NCI-H1436 (cell line): ENCODE results near the gene CHD9.
A peak's percentile ranks its signal among the peaks of the same experiment; 100 is the strongest.
"Not testable (repeated sequence)": the region's sequence is repeated elsewhere in the genome, so short reads cannot be mapped to it uniquely, and the experiment has no call there.

Source experiments
- DNase-seq: peaks from one replicate; lab custom pipeline; 2025; lab: John Stamatoyannopoulos, UW

Gene CHD9, protein sequence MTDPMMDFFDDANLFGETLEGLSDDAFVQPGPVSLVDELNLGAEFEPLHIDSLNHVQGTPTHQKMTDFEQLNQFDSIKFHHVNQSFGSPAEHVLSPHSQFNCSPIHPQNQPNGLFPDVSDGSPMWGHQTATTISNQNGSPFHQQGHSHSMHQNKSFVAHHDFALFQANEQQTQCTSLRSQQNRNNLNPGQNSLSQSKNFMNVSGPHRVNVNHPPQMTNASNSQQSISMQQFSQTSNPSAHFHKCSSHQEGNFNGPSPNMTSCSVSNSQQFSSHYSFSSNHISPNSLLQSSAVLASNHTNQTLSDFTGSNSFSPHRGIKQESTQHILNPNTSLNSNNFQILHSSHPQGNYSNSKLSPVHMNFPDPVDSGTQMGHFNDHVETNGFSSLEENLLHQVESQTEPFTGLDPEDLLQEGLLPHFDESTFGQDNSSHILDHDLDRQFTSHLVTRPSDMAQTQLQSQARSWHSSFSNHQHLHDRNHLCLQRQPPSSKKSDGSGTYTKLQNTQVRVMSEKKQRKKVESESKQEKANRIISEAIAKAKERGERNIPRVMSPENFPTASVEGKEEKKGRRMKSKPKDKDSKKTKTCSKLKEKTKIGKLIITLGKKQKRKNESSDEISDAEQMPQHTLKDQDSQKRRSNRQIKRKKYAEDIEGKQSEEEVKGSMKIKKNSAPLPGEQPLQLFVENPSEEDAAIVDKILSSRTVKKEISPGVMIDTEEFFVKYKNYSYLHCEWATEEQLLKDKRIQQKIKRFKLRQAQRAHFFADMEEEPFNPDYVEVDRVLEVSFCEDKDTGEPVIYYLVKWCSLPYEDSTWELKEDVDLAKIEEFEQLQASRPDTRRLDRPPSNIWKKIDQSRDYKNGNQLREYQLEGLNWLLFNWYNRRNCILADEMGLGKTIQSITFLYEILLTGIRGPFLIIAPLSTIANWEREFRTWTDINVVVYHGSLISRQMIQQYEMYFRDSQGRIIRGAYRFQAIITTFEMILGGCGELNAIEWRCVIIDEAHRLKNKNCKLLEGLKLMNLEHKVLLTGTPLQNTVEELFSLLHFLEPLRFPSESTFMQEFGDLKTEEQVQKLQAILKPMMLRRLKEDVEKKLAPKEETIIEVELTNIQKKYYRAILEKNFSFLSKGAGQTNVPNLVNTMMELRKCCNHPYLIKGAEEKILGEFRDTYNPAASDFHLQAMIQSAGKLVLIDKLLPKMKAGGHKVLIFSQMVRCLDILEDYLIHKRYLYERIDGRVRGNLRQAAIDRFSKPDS (N-terminal part only)

GRCh38 chr16:53054670-53055485 is at the start of gene CHD9:
TSS of gene CHD9 (plus strand) at chr16:53054991. CDS start at chr16:53156090, 101,099 bp downstream.
- DNase-seq, result peak; percentile 81

DNA sequence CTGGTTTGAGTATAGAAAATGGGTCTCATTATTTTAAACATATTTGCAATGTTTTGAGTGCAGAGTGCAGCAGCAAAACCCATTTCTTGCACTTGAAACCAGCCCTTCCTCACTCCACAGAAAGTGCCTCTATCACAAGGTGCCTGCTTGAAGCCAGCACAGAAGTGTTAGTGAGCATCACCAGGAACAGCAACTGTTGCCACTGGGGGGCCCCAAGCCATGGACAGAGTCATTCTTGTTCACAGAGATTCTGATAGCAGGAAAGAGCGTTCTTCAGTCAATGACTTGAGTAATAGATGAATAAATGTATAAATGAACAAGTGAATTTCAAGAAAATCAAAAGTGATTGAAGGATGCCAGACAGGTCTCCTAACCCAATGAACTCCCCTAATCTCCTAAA is 47.7 kb upstream of the CHD9 start:
- no peak for DNase-seq

GRCh38 chr16:53014287-53014686 is 40.5 kb upstream of the CHD9 start:
- DNase-seq, result no peak

DNA sequence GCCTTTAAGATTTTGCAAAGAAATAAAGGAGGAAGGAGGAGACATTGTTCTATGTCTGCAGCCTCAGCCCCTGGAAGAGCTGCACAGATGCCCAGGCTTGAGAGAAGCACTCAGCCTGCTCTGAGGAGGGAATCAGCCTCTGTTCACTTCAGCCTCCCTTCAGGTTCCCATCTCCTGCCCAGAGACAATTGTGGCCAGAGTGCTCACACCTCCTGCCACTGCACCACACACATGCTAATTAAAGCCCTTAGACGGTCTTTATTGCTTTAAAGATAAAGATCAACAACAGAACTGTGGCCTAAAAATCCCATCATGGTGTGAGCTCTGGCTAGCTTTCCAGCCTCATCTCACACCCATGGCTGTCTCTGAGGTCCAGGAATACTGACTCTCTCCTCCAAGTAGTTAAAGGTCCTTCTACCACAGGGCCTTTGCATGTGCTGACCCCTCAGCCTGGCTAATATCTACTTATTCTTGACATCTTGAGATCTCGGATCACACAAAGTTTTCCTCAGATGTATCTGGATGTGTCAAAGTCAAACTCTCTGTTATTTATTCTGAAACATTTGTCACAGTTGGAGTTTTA is 35.9 kb upstream of the CHD9 start:
- DNase-seq, result no peak

- peak; percentile 67 for DNase-seq
Observed at GRCh38 chr16:53022374-53022773, 32.4 kb upstream of the CHD9 start.

GRCh38 chr16:53024045-53024444 is 30.7 kb upstream of the CHD9 start:
- no peak for DNase-seq

- no peak for DNase-seq
Observed at GRCh38 chr16:53029971-53030370, 24.8 kb upstream of the CHD9 start.

GRCh38 chr16:53031323-53031942 is 23.4 kb upstream of the CHD9 start:
- DNase-seq, result no peak

DNA sequence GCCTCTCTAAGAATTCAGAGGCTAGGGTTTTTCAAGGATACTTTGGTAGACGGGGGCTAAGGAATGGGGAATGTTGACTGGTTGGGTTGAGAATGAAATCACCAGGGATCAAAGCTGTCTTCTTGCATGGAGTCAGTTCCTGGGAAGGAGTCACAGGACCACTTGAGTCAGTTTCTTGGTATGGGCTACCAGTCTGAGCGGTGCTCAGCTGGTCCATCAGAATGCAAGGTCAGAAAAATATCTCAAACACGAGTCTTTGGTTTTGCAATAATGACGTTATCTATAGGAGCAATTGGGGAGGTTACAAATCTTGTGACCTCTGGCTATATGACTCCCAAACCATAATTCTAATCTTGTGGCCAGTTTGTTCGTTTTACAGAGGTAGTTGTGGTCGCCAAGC is 20.5 kb upstream of the CHD9 start:
- DNase-seq, result no peak

GRCh38 chr16:53035176-53035942 is 19.4 kb upstream of the CHD9 start:
- no peak for DNase-seq

GRCh38 chr16:53036066-53036465 is 18.7 kb upstream of the CHD9 start:
- no peak for DNase-seq

- not testable (repeated sequence) for DNase-seq
Observed at GRCh38 chr16:53036711-53037110, 18.1 kb upstream of the CHD9 start.

DNA sequence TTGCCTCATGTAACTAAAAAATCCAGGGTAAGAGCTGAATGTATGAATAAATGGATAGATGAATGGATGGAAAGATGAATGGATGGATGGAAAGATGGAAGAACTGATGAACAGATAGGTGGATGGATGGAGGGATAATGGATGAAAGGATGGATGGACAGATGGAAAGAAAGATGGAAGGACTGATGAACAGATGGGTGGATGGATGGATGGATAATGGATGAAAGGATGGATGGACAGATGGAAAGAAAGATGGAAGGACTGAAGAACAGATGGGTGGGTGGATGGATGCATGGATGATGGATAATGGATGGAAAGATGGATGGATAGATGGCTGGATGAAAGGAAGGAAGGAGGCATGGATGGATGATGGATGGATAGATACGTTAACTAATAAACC is 14.0 kb upstream of the CHD9 start:
- DNase-seq, result no peak

- DNase-seq, result no peak
Observed at GRCh38 chr16:53041320-53042051, 13.3 kb upstream of the CHD9 start.

GRCh38 chr16:53042235-53042701 is 12.5 kb upstream of the CHD9 start:
- DNase-seq, result no peak

DNA sequence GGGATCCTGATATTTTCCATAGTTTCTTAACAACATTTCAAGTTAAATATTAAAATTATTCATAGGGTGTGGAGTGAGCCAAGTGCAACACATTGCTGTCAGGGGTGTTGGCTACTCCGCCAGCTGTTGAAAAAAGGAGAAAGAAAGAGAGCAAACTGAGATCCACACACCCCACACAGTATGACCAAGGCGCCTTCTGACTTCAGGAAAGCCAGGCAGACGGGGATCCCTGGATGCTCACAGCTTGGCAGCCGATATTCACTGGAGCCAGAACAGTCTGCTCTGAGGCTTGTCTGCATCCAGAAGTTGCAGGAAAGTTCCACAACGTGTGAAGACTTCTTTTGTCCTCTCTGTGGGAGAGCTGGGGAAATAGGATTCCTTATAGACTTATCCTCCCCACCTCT is 11.4 kb upstream of the CHD9 start:
- DNase-seq, result no peak

GRCh38 chr16:53043986-53044601 is 10.7 kb upstream of the CHD9 start:
- no peak for DNase-seq
